Erythroblast (primary cell): ENCODE measurements around the gene NCOA5.

Experiments
- GATA1 ChIP-seq: IDR thresholded peaks from 2 replicates; pipeline ENCODE4 v1.6.1; 2011; ENCODE audit warnings: low read depth, mild to moderate bottlenecking, control low read depth, low read length, moderate library complexity
- POLR2A ChIP-seq: IDR thresholded peaks from 2 replicates; pipeline ENCODE4 v1.6.1; 2011; ENCODE audit warnings: mild to moderate bottlenecking, low read length

GRCh38 chr20:46122071-46122470 is 32.3 kb upstream of the NCOA5 start:
- TF ChIP-seq POLR2A (no peak), GATA1 (no peak)
